SIG-M5 treated with dmso at 0.1 percent for 504 hours (cell line): ENCODE measurements around the gene TANK.
"Not testable (repeated sequence)": the region's sequence is repeated elsewhere in the genome, so short reads cannot be mapped to it uniquely, and the experiment has no call there.

Experiments
- DNase-seq: peaks from one replicate; lab custom pipeline; 2025; ENCODE audit not compliant: unreplicated experiment; lab: John Stamatoyannopoulos, UW

The TANK gene

DNA sequence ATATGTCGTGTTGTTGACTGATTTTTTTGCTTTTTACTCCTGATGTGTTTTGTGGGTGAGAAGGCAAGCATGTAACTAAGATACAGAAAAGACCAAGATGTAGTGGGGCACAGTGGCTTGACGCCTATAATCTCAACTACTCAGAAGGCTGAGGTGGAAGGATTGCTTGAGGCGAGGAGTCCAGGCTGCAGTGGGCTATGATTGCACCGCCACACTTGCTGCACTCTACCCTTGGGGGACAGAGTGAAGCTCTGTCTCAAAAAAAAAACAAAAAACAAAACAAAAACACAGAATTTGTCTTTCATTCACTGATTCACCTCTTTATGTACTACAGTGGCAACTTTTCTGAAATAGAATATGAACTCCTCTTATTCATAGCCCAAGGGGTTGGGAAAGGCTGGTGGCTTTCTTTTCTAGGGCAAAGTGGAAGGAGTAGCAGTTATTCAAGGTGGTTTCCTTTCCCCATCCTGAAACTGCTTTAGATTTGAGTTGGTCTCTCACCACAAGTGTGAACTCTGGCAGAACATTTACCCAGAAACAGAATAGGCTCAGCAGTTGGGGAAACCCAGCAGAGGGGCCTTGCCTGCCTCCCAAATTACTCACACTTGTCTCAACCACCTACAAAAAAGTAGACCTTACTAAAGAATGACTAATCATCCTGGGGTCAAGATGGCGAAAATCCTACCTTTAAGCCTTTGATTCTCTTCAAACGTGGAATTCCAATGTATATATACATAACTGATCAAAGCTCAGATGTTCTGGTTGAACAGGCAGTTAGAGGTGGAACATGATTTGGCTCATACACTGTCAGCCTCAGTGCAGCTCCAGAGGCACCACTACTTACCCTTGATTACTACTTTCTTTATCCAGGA lies 6.5 kb downstream of the TANK start:
- DNase-seq: no peak

DNA sequence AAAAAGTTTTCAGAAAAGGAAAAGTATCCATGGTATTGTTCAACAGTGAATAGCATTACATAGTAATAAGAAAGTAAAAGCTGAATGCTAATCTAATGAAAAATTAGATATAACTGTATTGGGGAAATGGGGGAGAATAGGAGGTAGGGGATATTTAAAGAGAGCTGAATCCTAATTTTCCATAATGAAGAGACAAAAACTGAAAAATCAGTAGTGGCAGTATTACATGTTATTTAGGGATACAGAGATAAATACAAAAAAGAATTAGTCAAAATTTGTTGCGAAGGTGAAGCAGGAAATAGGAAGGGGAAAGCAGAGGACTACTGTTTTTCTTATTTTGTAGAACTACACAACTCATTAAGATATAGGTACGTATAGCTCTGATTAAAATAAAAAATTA lies 9.1 kb downstream of the TANK start:
- DNase-seq: no peak

DNA sequence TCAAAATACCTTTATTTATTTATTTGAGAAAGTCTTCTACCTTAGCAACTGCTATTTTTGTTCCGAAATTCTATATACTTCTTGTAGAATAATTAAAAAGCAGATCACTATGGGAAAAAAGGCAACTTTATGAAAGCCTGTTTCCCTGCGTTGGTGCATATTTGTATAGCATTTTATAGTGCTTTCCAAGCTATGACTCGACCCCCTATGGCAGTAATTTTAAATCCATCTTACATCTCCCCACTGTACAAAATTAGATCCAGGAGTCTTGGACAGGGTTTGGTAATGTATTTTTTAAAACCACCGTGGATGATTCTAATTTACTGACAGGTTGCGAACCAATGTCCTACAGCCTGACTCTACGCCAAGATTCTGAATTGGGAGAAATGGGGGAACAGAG lies 10.1 kb downstream of the TANK start:
- no peak for DNase-seq

- DNase-seq: peak; percentile 78
Measured at GRCh38 chr2:161170958-161171932, 11.0 kb downstream of the TANK start.

- DNase-seq: no peak
Measured at GRCh38 chr2:161172901-161173540, 12.8 kb downstream of the TANK start.

GRCh38 chr2:161173541-161174194 lies 13.4 kb downstream of the TANK start:
- no peak for DNase-seq

GRCh38 chr2:161177969-161178368 lies 17.7 kb downstream of the TANK start:
- peak; percentile 75 for DNase-seq

- no peak for DNase-seq
Measured at GRCh38 chr2:161178756-161179155, 18.5 kb downstream of the TANK start.

- no peak for DNase-seq
Measured at GRCh38 chr2:161190050-161190449, 29.8 kb downstream of the TANK start.

- DNase-seq: not testable (repeated sequence)
Measured at GRCh38 chr2:161195602-161196001, 35.4 kb downstream of the TANK start.

DNA sequence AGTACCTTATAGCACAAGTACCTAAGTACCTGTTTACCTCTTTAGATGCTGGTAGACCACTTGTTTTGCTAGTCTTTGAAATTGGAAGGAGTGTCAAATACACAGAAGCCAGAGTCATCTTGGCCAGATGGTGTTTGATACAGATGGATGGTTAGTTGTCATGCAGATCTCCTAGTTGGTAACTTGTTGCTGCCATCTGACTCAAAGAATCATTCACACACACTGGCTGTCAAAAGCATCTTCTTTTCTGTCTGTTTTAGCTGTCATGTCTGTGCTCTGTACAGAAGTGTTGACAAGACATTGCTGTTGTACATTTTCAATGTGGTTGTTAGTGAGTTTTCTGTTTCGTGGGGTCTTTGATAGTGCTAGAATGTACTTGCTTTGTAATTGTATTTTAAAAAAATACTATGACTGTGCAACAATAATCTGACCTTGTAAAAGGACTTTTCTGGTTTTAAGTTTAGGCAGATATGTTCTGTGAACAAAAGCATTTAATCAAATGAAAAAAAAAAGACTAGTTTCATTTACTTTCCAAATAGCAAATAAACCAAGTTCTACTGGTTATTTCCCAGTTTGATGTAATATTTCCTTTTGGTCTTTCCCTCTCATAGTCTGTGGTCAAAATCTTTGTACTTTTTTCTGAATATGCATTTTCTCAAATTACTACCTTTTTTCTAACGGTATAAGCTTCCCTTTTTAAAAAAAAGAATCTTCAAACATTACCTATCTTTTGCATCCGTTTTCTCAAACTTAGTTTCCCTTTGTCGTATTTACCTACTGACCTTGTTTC lies 39.9 kb downstream of the TANK start:
- no peak for DNase-seq

DNA sequence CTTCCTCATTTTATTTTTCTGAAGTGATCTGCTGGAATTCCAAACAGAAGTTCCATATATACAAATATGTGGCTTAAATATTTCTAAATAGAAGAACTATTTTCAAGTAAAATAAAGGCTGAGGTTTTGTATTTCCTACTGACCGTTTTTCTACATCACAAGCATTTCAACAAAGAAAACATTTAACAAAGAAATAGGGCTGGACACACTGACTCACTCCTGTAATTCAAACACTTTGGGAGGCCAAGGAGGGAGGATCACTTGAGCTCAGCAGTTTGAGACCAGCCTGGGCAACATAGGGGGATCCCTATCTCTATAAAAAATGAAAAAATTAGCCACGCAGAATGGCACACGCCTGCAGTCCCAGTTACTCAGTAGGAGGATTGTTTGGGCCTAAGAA lies 44.6 kb downstream of the TANK start:
- DNase-seq: no peak

GRCh38 chr2:161206471-161207032 lies 46.3 kb downstream of the TANK start:
- DNase-seq: no peak

- DNase-seq: no peak
Measured at GRCh38 chr2:161207941-161208340, 47.7 kb downstream of the TANK start.

- DNase-seq: no peak
Measured at GRCh38 chr2:161208527-161209139, 48.4 kb downstream of the TANK start.

DNA sequence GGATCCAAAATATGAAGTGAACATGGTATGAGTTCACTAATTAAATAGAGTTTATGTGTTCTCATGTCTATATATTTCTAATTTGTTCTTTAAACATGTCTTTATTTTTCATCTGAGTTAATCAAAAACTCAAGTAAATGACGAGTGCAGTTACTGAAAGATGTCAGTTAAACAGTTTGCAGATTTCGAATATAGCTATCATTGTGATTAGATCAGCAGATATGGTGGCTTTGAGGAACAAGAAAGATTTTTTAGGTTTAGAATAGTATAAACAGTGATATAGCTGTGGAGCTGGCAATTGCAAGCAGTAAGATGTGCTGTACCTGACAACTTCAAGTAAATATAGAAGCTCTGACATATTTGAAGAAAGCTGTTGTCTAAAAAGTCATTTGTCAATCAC lies 49.7 kb downstream of the TANK start:
- no peak for DNase-seq

GRCh38 chr2:161217597-161218185 lies 57.5 kb downstream of the TANK start:
- DNase-seq: no peak

- DNase-seq: no peak
Measured at GRCh38 chr2:161219211-161219610, 59.0 kb downstream of the TANK start.
